GM12878 (cell line): Measurements from ENCODE around the gene BMERB1. TPM values are rescaled to one million over a fixed set of nuclear protein-coding genes. Genes with fewer than 3 reads are reported as not detected.

Experiments
- ATAC-seq: fragments of 200-7000 bp; cut with Tn5 transposase; 3 replicates; pipeline ENCODE4 v1.9.1; 2020; ENCODE audit warnings: mild to moderate bottlenecking, moderate library complexity
- BruUV-seq: library from RNA; stranded (reverse); fragments of 400-500 nt; replicated peaks from 2 replicates; lab custom pipeline; 2021; lab: Mats Ljungman, UMichigan
- CTCF ChIA-PET: fragments of 300-600 bp; sonication (Branson Sonifier 250); formaldehyde crosslinking; extraction: SDS; loops from one replicate; lab custom pipeline; 2021; ENCODE audit warnings: inconsistent platforms; lab: Yijun Ruan, JAX
- POLR2A ChIA-PET: fragments of 350-600 bp; formaldehyde crosslinking; extraction: SDS; loops from one replicate; lab custom pipeline; 2021; ENCODE audit warnings: inconsistent platforms; lab: Charles Lee
- RAD21 ChIA-PET: fragments of 300-600 bp; sonication (Branson Sonifier 250); formaldehyde crosslinking; loops from one replicate; lab custom pipeline; 2023; ENCODE audit warnings: antibody characterized with exemption; ENCODE audit not compliant: unreplicated experiment; lab: Charles Lee
- SMC1A ChIA-PET: fragments of 300-600 bp; sonication (Branson Sonifier 250); formaldehyde crosslinking; loops from one replicate; lab custom pipeline; 2023; ENCODE audit not compliant: unreplicated experiment, uncharacterized antibody; lab: Charles Lee
- DNase-seq: peaks from one replicate; pipeline ENCODE4 v3.0.0-alpha.2; 2011; ENCODE audit warnings: low read depth, low spot score
- FAIRE-seq: peaks from 3 replicates; lab custom pipeline; 2011; peaks lifted over from hg19 to GRCh38; lab: Jason Lieb, UNC
- H2AFZ ChIP-seq: 2 replicates; pipeline ENCODE4 v1.6.0; 2011; ENCODE audit warnings: low read depth, low read length, control low read depth; ENCODE audit not compliant: control insufficient read depth
- H3K27ac ChIP-seq: 2 replicates; pipeline ENCODE4 v1.5.1; 2011; ENCODE audit warnings: control low read depth; ENCODE audit not compliant: control insufficient read depth, insufficient read depth
- H3K27me3 ChIP-seq, 2 experiments: replicated peaks in 1 of 2; 2 replicates each; pipeline versions ENCODE4 v1.6.0 to v1.6.1; 2011; ENCODE audit warnings: low read length in 1 of 2; ENCODE audit not compliant: control insufficient read depth in 2 of 2, insufficient read depth in 2 of 2
- H3K36me3 ChIP-seq, 2 experiments: 2 replicates each; pipeline ENCODE4 v1.5.1; 2011; ENCODE audit warnings: low read length in 1 of 2; ENCODE audit not compliant: control insufficient read depth in 2 of 2, insufficient read depth in 2 of 2
- H3K4me1 ChIP-seq: 2 replicates; pipeline ENCODE4 v1.6.1; 2011; ENCODE audit warnings: mild to moderate bottlenecking, low read length, moderate library complexity, mixed read lengths; ENCODE audit not compliant: control insufficient read depth, insufficient read depth
- H3K4me2 ChIP-seq: 2 replicates; pipeline ENCODE4 v1.6.0; 2011; ENCODE audit warnings: control low read depth; ENCODE audit not compliant: control insufficient read depth, insufficient read depth
- H3K4me3 ChIP-seq: fragments of 200-600 bp; sonication (generic); 2 replicates; pipeline ENCODE4 v1.5.1; 2016
- H3K79me2 ChIP-seq: 2 replicates; pipeline ENCODE4 v1.6.0; 2011; ENCODE audit warnings: low read length; ENCODE audit not compliant: control insufficient read depth, insufficient read depth
- H3K9ac ChIP-seq: 2 replicates; pipeline ENCODE4 v1.8.0; 2011; ENCODE audit warnings: low read length, control low read depth, mixed read lengths; ENCODE audit not compliant: control insufficient read depth, insufficient read depth
- H3K9me3 ChIP-seq: replicated peaks from 3 replicates; pipeline ENCODE4 v1.5.1; 2011; ENCODE audit warnings: mild to moderate bottlenecking, low read length; ENCODE audit not compliant: control insufficient read depth, insufficient read depth
- H4K20me1 ChIP-seq: 2 replicates; pipeline ENCODE4 v1.6.0; 2011; ENCODE audit not compliant: control insufficient read depth, insufficient read depth
- CEBPB ChIP-seq, 2 experiments: fragments of 150-350 bp in 1 of 2; IDR thresholded peaks; 2 replicates each; pipeline ENCODE4 v1.6.1; 2012 to 2014; ENCODE audit warnings: low read depth in 2 of 2, low read length in 2 of 2, borderline replicate concordance in 1 of 2, inconsistent platforms in 1 of 2
- CHD2 ChIP-seq: IDR thresholded peaks from 2 replicates; pipeline ENCODE4 v1.6.1; 2011; ENCODE audit warnings: low read depth, low read length, improper control_type of control experiment, borderline replicate concordance
- DPF2 ChIP-seq: fragments of 450-650 bp; IDR thresholded peaks from 2 replicates; pipeline ENCODE4 v1.6.1; 2017; ENCODE audit warnings: mild to moderate bottlenecking
- IKZF2 ChIP-seq, 2 experiments: fragments of 450-650 bp; IDR thresholded peaks; 2 replicates each; pipeline ENCODE4 v1.6.1; 2017; ENCODE audit warnings: mild to moderate bottlenecking in 2 of 2, moderate library complexity in 2 of 2
- IRF4 ChIP-seq: IDR thresholded peaks from 2 replicates; pipeline ENCODE4 v1.6.1; 2011; ENCODE audit warnings: low read depth, low read length
- MTA2 ChIP-seq: fragments of 450-650 bp; IDR thresholded peaks from 2 replicates; pipeline ENCODE4 v1.6.1; 2016; ENCODE audit warnings: low read depth, mild to moderate bottlenecking, moderate library complexity
- MYC ChIP-seq: IDR thresholded peaks from 2 replicates; pipeline ENCODE4 v1.6.1; 2011; ENCODE audit warnings: mild to moderate bottlenecking, low read length, moderate library complexity, inconsistent platforms; ENCODE audit not compliant: insufficient read depth, insufficient replicate concordance, insufficient read length, severe bottlenecking
- NRF1 ChIP-seq: conservative IDR thresholded peaks from 2 replicates; pipeline ENCODE4 v1.6.1; 2011; ENCODE audit warnings: mild to moderate bottlenecking, low read depth, low read length, improper control_type of control experiment
- PML ChIP-seq: IDR thresholded peaks from 2 replicates; pipeline ENCODE4 v1.6.1; 2012; ENCODE audit warnings: low read length, inconsistent platforms
- RAD21 ChIP-seq: IDR thresholded peaks from 2 replicates; pipeline ENCODE4 v1.6.1; 2011; ENCODE audit warnings: mild to moderate bottlenecking, low read depth, low read length, moderate library complexity; ENCODE audit not compliant: insufficient read depth
- SMARCA5 ChIP-seq: fragments of 450-650 bp; IDR thresholded peaks from 2 replicates; pipeline ENCODE4 v1.6.1; 2017; ENCODE audit warnings: mild to moderate bottlenecking
- SPI1 ChIP-seq: IDR thresholded peaks from 2 replicates; pipeline ENCODE4 v1.6.1; 2011; ENCODE audit warnings: low read depth, mild to moderate bottlenecking, low read length, moderate library complexity, borderline replicate concordance; ENCODE audit not compliant: insufficient read depth
- ZNF274 ChIP-seq: IDR thresholded peaks from one replicate; pipeline ENCODE4 v1.8.0; 2011; ENCODE audit not compliant: insufficient read length, insufficient read depth
- WGBS: methylation state at CpG from one replicate; pipeline ENCODE4 v1.1.6; 2016; ENCODE audit warnings: low lambda C conversion rate; ENCODE audit not compliant: insufficient replicate concordance, insufficient coverage; ENCODE audit errors: missing lambda C conversion rate; 5-methylcytosine and 5-hydroxymethylcytosine counted together
- in situ Hi-C: fragments of 300-500 bp; cut with MboI; formaldehyde crosslinking; loops from 9 replicates; pipeline ENCODE4 v1.14.3; 2018; ENCODE audit warnings: mixed read lengths
- intact Hi-C: fragments of 100-400 bp; cut with micrococcal nuclease; formaldehyde crosslinking; loops from one replicate; pipeline ENCODE4 v1.14.2; 2022; ENCODE audit not compliant: unreplicated experiment
- polyA plus RNA-seq, 11 experiments: library from polyadenylated mRNA; depleted of rRNA in 4 of 11; unstranded in 6 of 11; stranded (reverse) in 5 of 11; fragments of >200 nt; fragmentation: Nextera tagmentation in 4 of 11; fragmentation: Illumina TruSeq in 1 of 11; extraction: Ambion mirVana in 4 of 11; extraction: Trizol in 1 of 11; gene quantifications; 1 replicate in 1 of 11; 2 replicates in 10 of 11; pipeline versions ENCODE4 v1.2.1 to v1.2.3, GENCODE V29; 2011 to 2016; ENCODE audit warnings: inconsistent platforms in 2 of 11, missing spikeins in 2 of 11, low read depth in 1 of 11
- total RNA-seq, 4 experiments: library from RNA; depleted of rRNA in 3 of 4; stranded (reverse); fragments of >200 nt in 3 of 4; fragmentation: Illumina TruSeq in 1 of 4; extraction: Trizol in 1 of 4; gene quantifications; 2 replicates each; pipeline versions ENCODE4 v1.2.1 to v1.2.3, GENCODE V29; 2013 to 2021
- TF ChIP-seq, protein P1 (sequence below): IDR thresholded peaks from 2 replicates; pipeline ENCODE4 v1.6.1; 2011; ENCODE audit warnings: borderline replicate concordance, low read depth, mild to moderate bottlenecking, moderate library complexity, low read length; ENCODE audit not compliant: insufficient read depth, poor library complexity, severe bottlenecking

The BMERB1 gene
- total and polyA plus RNA-seq, 10 of the 15 experiments (the other 5 are each of a cell fraction or from before 2014, with no cell fraction given) = 0.05 to 0.68 (median 0.34) TPM

DNA sequence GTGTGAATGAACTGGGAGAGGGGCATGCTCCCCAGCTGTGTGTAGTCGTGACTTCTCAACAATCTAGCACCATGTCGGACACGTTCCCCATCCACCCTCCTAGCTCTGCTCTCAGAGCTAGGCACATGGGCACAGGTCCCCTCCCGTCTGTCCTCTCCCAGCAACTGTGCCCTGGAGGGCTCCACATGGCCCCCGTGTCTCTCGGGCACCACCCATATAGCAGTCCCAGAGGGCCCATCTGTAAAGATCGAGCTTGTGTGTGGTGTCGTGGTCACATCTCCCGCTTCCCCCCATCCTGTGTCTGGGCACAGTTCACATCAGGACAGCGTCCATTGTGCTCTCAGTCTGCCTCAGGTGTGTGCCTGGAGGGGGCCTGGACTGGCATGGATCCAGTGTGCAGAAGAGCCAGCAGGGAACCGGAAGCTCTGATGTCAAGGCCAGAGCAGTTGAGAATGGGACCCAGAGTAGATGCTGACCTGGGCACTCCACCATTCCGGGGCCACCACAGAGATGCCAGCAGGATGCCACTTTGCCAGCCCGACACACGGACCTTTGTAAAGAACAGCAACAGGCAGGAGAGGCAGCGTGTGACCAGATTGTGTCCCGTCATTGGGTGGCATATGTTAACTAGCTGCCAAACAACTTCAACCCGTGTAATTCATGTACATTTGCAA is 152.9 kb downstream of the BMERB1 start (continued):
- TF ChIP-seq SPI1 (no peak), DPF2 (no peak), CHD2 (no peak), MTA2 (no peak)

DNA sequence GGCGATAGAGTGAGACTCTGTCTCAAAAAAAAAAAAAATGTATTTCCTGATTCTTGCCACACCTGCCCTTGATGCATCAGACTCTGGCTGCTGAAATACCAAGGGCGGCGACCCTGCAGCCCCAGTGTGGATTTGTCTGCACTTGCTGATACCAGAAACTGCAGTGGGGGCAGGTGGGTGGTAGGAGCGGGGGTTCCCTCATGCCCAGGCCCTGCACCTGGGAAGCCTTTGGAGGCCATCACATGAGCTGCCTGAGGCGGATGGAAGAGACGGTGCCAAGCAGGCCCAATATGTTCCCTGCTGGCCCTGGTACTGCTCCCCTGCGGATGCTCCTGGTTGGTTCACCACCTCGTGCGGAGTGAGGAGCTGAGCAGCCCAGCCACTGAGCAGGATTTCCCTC is 157.9 kb downstream of the BMERB1 start:
- no peaks in the 10 kb centered on the region for H3K27me3 ChIP-seq
- no peak overlapping the region for H2AFZ ChIP-seq
- DNase-seq (no peak), ATAC-seq (no peak), FAIRE-seq (no peak)
- no peaks in the 10 kb centered on the region; the same call in 2 of the 3 replicates for H3K9me3 ChIP-seq
- H3K9ac ChIP-seq = no peak overlapping the region
- H3K4me1 ChIP-seq = peaks cover 6% of the 10 kb centered on the region
- H3K79me2 ChIP-seq = no peaks in the 10 kb centered on the region
- no TSS peak for BruUV-seq
- H3K27ac ChIP-seq = no peak overlapping the region
- in situ Hi-C loops (no loop called here), intact Hi-C loops (no loop called here)
- no peaks in the 10 kb centered on the region for H4K20me1 ChIP-seq
- 74% methylated on average over 9 of the region's 9 CpGs for WGBS
- TF ChIP-seq NRF1 (no peak), IKZF2 (IDR thresholded peaks at IDR 0.05) (no peak), CEBPB (IDR thresholded peaks at IDR 0.05; ENCODE audit: borderline replicate concordance in 1 of 2, low read depth in 2 of 2, low read length in 2 of 2) (no peak), SMARCA5 (no peak), PML (no peak), ZNF274 (no peak), MYC (no peak), RAD21 (no peak), IRF4 (no peak)
- TF ChIP-seq, protein P1, sequence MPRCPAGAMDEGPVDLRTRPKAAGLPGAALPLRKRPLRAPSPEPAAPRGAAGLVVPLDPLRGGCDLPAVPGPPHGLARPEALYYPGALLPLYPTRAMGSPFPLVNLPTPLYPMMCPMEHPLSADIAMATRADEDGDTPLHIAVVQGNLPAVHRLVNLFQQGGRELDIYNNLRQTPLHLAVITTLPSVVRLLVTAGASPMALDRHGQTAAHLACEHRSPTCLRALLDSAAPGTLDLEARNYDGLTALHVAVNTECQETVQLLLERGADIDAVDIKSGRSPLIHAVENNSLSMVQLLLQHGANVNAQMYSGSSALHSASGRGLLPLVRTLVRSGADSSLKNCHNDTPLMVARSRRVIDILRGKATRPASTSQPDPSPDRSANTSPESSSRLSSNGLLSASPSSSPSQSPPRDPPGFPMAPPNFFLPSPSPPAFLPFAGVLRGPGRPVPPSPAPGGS = no peak
- no peak overlapping the region for H3K4me2 ChIP-seq
- CTCF ChIA-PET = no interaction called here
- POLR2A ChIA-PET = interaction anchor here (1.2 kb wide), 1 partner anchor 13 kb away, joined by 3 read pairs; no protein-coding TSS in a partner anchor
- RAD21 ChIA-PET = interaction anchor here (0.7 kb wide), 1 partner anchor 41 kb away, joined by 3 read pairs; no protein-coding TSS in a partner anchor
- peaks cover 5 to 19% of the 10 kb centered on the region in 2 experiments for H3K36me3 ChIP-seq
- SMC1A ChIA-PET = interaction anchor here (0.5 to 1.4 kb wide), 4 partner anchors 40 to 295 kb away, joined by 3 to 4 read pairs (median 4); no protein-coding TSS in a partner anchor
- no peak overlapping the region for H3K4me3 ChIP-seq
